SJSA1 (cell line): Measurements from ENCODE around the gene PRND. TPM values are rescaled to one million over a fixed set of nuclear protein-coding genes. Genes with fewer than 3 reads are reported as not detected.
"Not testable (repeated sequence)": the region's sequence is repeated elsewhere in the genome, so short reads cannot be mapped to it uniquely, and the experiment has no call there.

Experiments used
- DNase-seq, 2 experiments: peaks; one replicate each; pipeline ENCODE4 v3.0.0-alpha.2; 2015 to 2020; ENCODE audit warnings: low spot score in 2 of 2, low read depth in 1 of 2
- H3K27ac ChIP-seq: fragments of 250-450 bp; sonication (Bioruptor Pico); 2 replicates; pipeline ENCODE4 v1.5.1; 2020; ENCODE audit warnings: mild to moderate bottlenecking, moderate library complexity
- H3K27me3 ChIP-seq: fragments of 250-450 bp; sonication (Bioruptor Pico); replicated peaks from 2 replicates; pipeline ENCODE4 v1.5.1; 2020; ENCODE audit warnings: mild to moderate bottlenecking, moderate library complexity
- H3K36me3 ChIP-seq: fragments of 250-450 bp; sonication (Bioruptor Pico); 2 replicates; pipeline ENCODE4 v1.5.1; 2020; ENCODE audit warnings: mild to moderate bottlenecking
- H3K4me1 ChIP-seq: fragments of 250-450 bp; sonication (Bioruptor Pico); replicated peaks from 2 replicates; pipeline ENCODE4 v1.6.1; 2021; ENCODE audit warnings: mild to moderate bottlenecking
- H3K4me3 ChIP-seq: fragments of 250-450 bp; sonication (Bioruptor Pico); 2 replicates; pipeline ENCODE4 v1.5.1; 2020; ENCODE audit warnings: mild to moderate bottlenecking
- H3K9me3 ChIP-seq: fragments of 250-450 bp; sonication (Bioruptor Pico); replicated peaks from 2 replicates; pipeline ENCODE4 v1.5.1; 2020; ENCODE audit warnings: mild to moderate bottlenecking
- total RNA-seq: library from RNA; depleted of rRNA; stranded (reverse); fragments of >200 nt; shearing (Covaris generic); gene quantifications from 2 replicates; pipeline ENCODE4 v1.2.3, GENCODE V29; 2014

PRND gene
- total RNA-seq, 1 experiment from 2014 or later = not detected

- Histone ChIP-seq H3K9me3 (no peaks in the 10 kb centered on the region), H3K36me3 (peaks cover 77% of the 10 kb centered on the region), H3K4me3 (no peak overlapping the region), H3K4me1 (no peaks in the 10 kb centered on the region; the same call in none of the 2 replicates), H3K27ac (no peak overlapping the region), H3K27me3 (no peaks in the 10 kb centered on the region)
- DNase-seq = no peak
Observed at GRCh38 chr20:4697189-4697830, 24.4 kb upstream of the PRND start.

- Histone ChIP-seq H3K27ac (no peak overlapping the region), H3K27me3 (no peaks in the 10 kb centered on the region), H3K4me1 (peaks cover 5% of the 10 kb centered on the region), H3K36me3 (peaks cover 75% of the 10 kb centered on the region), H3K4me3 (no peak overlapping the region), H3K9me3 (no peaks in the 10 kb centered on the region)
- DNase-seq = no peak
Observed at GRCh38 chr20:4697831-4698221, 23.9 kb upstream of the PRND start.

GRCh38 chr20:4699216-4699615, 22.5 kb upstream of the PRND start:
- Histone ChIP-seq H3K27me3 (no peaks in the 10 kb centered on the region), H3K4me1 (peaks cover 19% of the 10 kb centered on the region), H3K36me3 (peaks cover 67% of the 10 kb centered on the region), H3K4me3 (no peak overlapping the region), H3K27ac (no peak overlapping the region), H3K9me3 (no peaks in the 10 kb centered on the region)
- no peak for DNase-seq

GRCh38 chr20:4699957-4700356, 21.8 kb upstream of the PRND start:
- no peaks in the 10 kb centered on the region for H3K9me3 ChIP-seq
- DNase-seq = no peak
- no peak overlapping the region for H3K27ac ChIP-seq
- H3K36me3 ChIP-seq = peaks cover 64% of the 10 kb centered on the region
- peaks cover 22% of the 10 kb centered on the region for H3K4me1 ChIP-seq
- no peak overlapping the region for H3K4me3 ChIP-seq
- no peaks in the 10 kb centered on the region for H3K27me3 ChIP-seq

DNA sequence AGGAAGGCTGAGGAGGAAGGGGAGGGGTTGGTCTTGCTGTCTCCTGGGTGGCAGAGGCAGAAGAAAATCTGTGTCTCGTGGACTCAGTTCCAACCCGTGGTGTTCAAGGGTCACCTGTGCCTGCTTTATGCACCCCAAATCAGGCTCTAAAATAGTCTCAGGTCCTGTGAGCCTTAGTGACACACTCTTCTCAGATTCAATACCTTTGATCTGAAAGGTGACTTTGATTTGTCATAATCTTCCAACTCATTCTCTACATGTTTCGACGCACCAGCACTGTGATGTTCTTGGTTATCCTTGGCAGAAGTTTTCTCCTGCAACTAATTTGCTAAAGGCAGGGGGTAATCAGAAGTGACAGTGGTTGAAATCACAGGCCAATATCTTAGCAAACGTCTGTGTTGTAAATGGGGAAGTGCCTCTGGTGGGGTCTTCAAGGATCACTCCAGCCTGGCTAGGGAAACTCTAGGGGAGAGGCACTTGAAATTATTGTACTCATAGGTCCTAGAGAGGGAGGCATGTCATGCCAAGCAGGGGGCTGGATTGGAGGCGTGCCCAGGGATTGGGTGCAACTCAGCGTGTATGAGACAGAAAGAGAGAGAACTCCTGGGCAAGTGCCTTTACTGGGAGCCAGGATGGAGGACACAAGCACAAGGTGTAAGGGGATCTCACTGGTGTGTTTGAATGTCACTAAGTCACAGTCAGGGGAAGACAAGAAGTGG, 19.0 kb upstream of the PRND start:
- Histone ChIP-seq H3K27ac (no peak overlapping the region), H3K4me1 (peaks cover 22% of the 10 kb centered on the region), H3K9me3 (no peaks in the 10 kb centered on the region), H3K27me3 (no peaks in the 10 kb centered on the region), H3K36me3 (peaks cover 39% of the 10 kb centered on the region), H3K4me3 (no peak overlapping the region)
- no peak for DNase-seq

GRCh38 chr20:4703281-4703676, 18.4 kb upstream of the PRND start:
- peaks cover 22% of the 10 kb centered on the region for H3K4me1 ChIP-seq
- H3K27ac ChIP-seq = no peak overlapping the region
- peaks cover 34% of the 10 kb centered on the region for H3K36me3 ChIP-seq
- no peaks in the 10 kb centered on the region for H3K27me3 ChIP-seq
- DNase-seq = no peak
- no peak overlapping the region for H3K4me3 ChIP-seq
- no peaks in the 10 kb centered on the region for H3K9me3 ChIP-seq

DNA sequence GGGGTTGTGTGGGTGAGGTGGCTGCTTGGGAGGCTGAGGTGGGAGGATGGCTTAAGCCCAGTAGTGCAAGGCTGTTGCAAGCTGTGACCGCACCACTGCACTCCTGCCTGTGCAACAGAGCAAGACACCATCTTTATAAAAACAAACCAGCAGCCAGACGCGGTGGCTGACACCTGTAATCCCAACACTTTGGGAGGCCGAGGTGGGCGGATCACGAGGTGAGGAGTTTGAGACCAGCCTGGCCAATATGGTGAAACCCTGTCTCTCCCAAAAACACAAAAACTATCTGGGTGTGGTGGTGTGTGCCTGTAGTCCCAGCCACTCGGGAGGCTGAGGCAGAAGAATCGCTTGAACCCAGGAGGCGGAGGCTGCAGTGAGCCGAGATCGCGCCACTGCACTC, 14.8 kb upstream of the PRND start:
- peaks cover 22% of the 10 kb centered on the region for H3K4me1 ChIP-seq
- H3K27ac ChIP-seq, H3K4me3 ChIP-seq, H3K36me3 ChIP-seq, DNase-seq, H3K9me3 ChIP-seq, H3K27me3 ChIP-seq: not testable (repeated sequence)

- Histone ChIP-seq H3K27me3 (no peaks in the 10 kb centered on the region), H3K36me3 (no peaks in the 10 kb centered on the region), H3K4me1 (peaks cover 14% of the 10 kb centered on the region), H3K9me3 (no peaks in the 10 kb centered on the region), H3K4me3 (no peak overlapping the region), H3K27ac (no peak overlapping the region)
- DNase-seq = no peak
Observed at GRCh38 chr20:4708036-4708435, 13.7 kb upstream of the PRND start.

- peaks cover 6% of the 10 kb centered on the region for H3K4me1 ChIP-seq
- H3K27me3 ChIP-seq = no peaks in the 10 kb centered on the region
- H3K9me3 ChIP-seq = no peaks in the 10 kb centered on the region
- DNase-seq = no peak
- no peak overlapping the region for H3K4me3 ChIP-seq
- no peak overlapping the region for H3K27ac ChIP-seq
- H3K36me3 ChIP-seq = no peaks in the 10 kb centered on the region
Observed at GRCh38 chr20:4708856-4709255, 12.9 kb upstream of the PRND start.

- Histone ChIP-seq H3K27me3 (no peaks in the 10 kb centered on the region), H3K9me3 (no peaks in the 10 kb centered on the region), H3K36me3 (no peaks in the 10 kb centered on the region), H3K27ac (no peak overlapping the region), H3K4me3 (no peak overlapping the region), H3K4me1 (no peaks in the 10 kb centered on the region; the same call in 1 of the 2 replicates)
- DNase-seq = no peak
Observed at GRCh38 chr20:4709261-4710105, 12.2 kb upstream of the PRND start.

DNA sequence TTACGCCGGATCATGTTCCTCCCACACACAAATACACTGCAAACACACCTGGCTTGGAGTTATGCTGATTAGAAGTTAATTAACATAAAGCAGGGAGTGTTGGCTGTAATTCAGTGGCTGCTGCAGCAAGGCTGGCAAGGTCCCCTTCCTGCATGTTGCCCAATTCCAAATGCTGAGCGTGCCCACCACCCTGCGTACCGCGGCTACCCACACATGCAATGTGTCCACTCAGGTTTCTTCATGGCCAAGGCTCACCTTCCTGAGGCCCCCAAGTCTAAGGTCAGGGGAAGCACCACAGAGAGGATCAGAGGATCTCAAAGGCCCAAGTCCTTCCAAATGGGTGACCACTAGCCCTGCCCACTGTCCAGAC, 11.6 kb upstream of the PRND start:
- H3K36me3 ChIP-seq = no peaks in the 10 kb centered on the region
- no peak overlapping the region for H3K27ac ChIP-seq
- H3K4me1 ChIP-seq = no peaks in the 10 kb centered on the region
- H3K4me3 ChIP-seq = no peak overlapping the region
- no peaks in the 10 kb centered on the region for H3K9me3 ChIP-seq
- no peak for DNase-seq
- H3K27me3 ChIP-seq = no peaks in the 10 kb centered on the region

GRCh38 chr20:4711511-4711910, 10.2 kb upstream of the PRND start:
- no peaks in the 10 kb centered on the region for H3K27me3 ChIP-seq
- no peak for DNase-seq
- H3K36me3 ChIP-seq = no peaks in the 10 kb centered on the region
- no peak overlapping the region for H3K27ac ChIP-seq
- H3K9me3 ChIP-seq = no peaks in the 10 kb centered on the region
- no peak overlapping the region for H3K4me3 ChIP-seq
- no peaks in the 10 kb centered on the region for H3K4me1 ChIP-seq

DNA sequence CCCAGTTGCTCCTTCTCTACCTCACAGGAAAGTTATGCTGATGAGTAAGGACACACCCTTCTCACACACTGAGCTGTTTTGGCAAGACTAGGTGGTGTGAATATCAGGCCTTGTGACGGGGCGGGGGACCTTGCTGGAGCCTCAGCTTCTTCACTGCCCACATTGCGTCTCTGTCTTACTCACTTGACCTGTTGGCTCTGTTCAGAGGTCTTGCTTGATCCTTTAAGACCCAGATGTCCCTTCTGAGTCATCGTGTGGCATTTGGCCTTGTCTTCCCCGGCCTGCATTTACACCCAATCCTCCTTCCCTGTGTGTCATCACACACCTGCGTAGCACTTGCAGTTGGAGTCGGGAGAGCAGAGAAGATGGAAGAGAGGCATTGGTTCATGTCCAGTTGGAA, 8.3 kb upstream of the PRND start:
- no peak for DNase-seq

DNA sequence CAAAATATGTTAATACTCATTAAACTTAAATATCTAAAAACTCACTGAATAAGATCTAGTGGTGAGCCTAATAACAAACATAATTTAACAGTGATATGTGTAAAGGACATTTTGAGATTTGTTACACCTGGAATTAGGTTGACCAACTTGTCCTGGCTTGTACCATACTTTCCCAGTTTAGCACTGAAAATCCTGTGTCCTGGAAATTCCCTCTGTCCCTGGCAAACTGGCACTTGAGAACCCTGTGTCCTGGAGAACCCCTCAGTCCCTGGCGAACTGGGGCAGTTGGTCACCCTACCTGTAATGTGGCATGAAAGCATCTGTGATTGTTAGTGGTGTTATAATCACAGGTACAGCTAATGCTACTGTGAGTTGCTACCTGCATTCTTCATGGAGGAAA, 6.9 kb upstream of the PRND start:
- H3K36me3 ChIP-seq = no peaks in the 10 kb centered on the region
- no peak overlapping the region for H3K27ac ChIP-seq
- no peaks in the 10 kb centered on the region for H3K27me3 ChIP-seq
- H3K4me1 ChIP-seq = peaks cover 5% of the 10 kb centered on the region
- DNase-seq = no peak
- H3K4me3 ChIP-seq = no peak overlapping the region
- peaks cover 3% of the 10 kb centered on the region; the same call in 1 of the 2 replicates for H3K9me3 ChIP-seq

More for the DNA sequence above, 8.3 kb upstream of the PRND start:
- Histone ChIP-seq H3K9me3 (no peaks in the 10 kb centered on the region), H3K27ac (no peak overlapping the region), H3K27me3 (no peaks in the 10 kb centered on the region), H3K4me1 (no peaks in the 10 kb centered on the region), H3K36me3 (no peaks in the 10 kb centered on the region), H3K4me3 (no peak overlapping the region)
